SH-SY5Y (cell line): ENCODE measurements around the gene ZBTB1.

ENCODE experiments used
- GATA2 ChIP-seq: IDR thresholded peaks from 2 replicates; pipeline ENCODE4 v1.6.1; 2011; ENCODE audit warnings: mild to moderate bottlenecking, low read depth, low read length
- GATA3 ChIP-seq: IDR thresholded peaks from 2 replicates; pipeline ENCODE4 v1.6.1; 2011; ENCODE audit warnings: low read depth, mild to moderate bottlenecking, low read length, moderate library complexity

DNA sequence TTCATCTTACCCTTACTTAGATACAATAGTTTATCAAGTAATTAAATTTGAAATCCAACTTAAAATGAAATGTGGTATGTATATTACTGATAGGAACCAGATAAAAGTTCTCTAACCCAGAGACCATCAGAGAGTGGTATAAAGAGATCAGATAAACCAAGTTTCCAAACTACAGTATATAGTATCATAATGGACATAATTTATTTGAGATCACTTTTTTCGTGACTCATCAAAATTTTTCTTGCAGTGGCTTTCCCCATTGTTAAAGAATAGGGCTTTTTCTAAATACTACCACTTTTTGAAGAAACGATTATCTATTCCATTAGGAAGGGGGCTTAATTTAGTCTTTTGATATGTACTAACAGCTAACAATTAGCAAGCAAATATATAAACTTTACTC, 20.8 kb downstream of the ZBTB1 start:
- TF ChIP-seq GATA2, result no peak
- no peak for TF ChIP-seq GATA3
